HG02642 (cell line): ENCODE measurements around the gene RAB27B.

ENCODE experiments used
- ATAC-seq: cut with Tn5 transposase; IDR thresholded peaks from one replicate; pipeline ENCODE4 v1.9.1; 2021; ENCODE audit warnings: mild to moderate bottlenecking; ENCODE audit not compliant: unreplicated experiment, poor library complexity

RAB27B gene

GRCh38 chr18:54905629-54906028, 77.4 kb downstream of the RAB27B start:
- no peak for ATAC-seq

- no peak for ATAC-seq
These were observed 78.3 kb downstream of the RAB27B start for GRCh38 chr18:54906331-54907185.

GRCh38 chr18:54909538-54909937, 81.3 kb downstream of the RAB27B start:
- no peak for ATAC-seq

- ATAC-seq = no peak
These were observed 82.1 kb downstream of the RAB27B start for GRCh38 chr18:54910161-54910919.

- no peak for ATAC-seq
These were observed 83.3 kb downstream of the RAB27B start for GRCh38 chr18:54911551-54911950.

GRCh38 chr18:54914816-54915215, 86.5 kb downstream of the RAB27B start:
- no peak for ATAC-seq

GRCh38 chr18:54916507-54916906, 88.2 kb downstream of the RAB27B start:
- no peak for ATAC-seq

- no peak for ATAC-seq
These were observed 89.8 kb downstream of the RAB27B start for GRCh38 chr18:54918060-54918459.

GRCh38 chr18:54919412-54919811, 91.1 kb downstream of the RAB27B start:
- ATAC-seq = no peak

GRCh38 chr18:54923339-54923956, 95.2 kb downstream of the RAB27B start:
- ATAC-seq = no peak

GRCh38 chr18:54924948-54925347, 96.7 kb downstream of the RAB27B start:
- no peak for ATAC-seq

- no peak for ATAC-seq
These were observed 98.5 kb downstream of the RAB27B start for GRCh38 chr18:54926593-54927325.

GRCh38 chr18:54928236-54928635, 100.0 kb downstream of the RAB27B start:
- no peak for ATAC-seq

GRCh38 chr18:54931152-54931551, 102.9 kb downstream of the RAB27B start:
- no peak for ATAC-seq

- no peak for ATAC-seq
These were observed 104.2 kb downstream of the RAB27B start for GRCh38 chr18:54932472-54932871.

- no peak for ATAC-seq
These were observed 110.2 kb downstream of the RAB27B start for GRCh38 chr18:54938506-54938905.

GRCh38 chr18:54939361-54939917, 111.2 kb downstream of the RAB27B start:
- ATAC-seq = no peak

GRCh38 chr18:54942144-54942543, 113.9 kb downstream of the RAB27B start:
- no peak for ATAC-seq

GRCh38 chr18:54942569-54942968, 114.3 kb downstream of the RAB27B start:
- no peak for ATAC-seq
